MCF 10A (cell line): ENCODE data around the gene DENND4B. TPM values are rescaled to one million over a fixed set of nuclear protein-coding genes. Genes with fewer than 3 reads are reported as not detected.

ENCODE experiments used
- BruUV-seq: library from RNA; stranded (reverse); fragments of 400-500 nt; replicated peaks from 2 replicates; lab custom pipeline; 2021; lab: Mats Ljungman, UMichigan
- CTCF ChIA-PET: fragments of 300-600 bp; sonication (Branson Sonifier 250); formaldehyde crosslinking; extraction: SDS; loops from one replicate; lab custom pipeline; 2021; ENCODE audit warnings: antibody characterized with exemption, inconsistent platforms; lab: Yijun Ruan, JAX
- POLR2A ChIA-PET: fragments of 300-600, 350-650 bp; sonication (Branson Sonifier 250); formaldehyde crosslinking; extraction: SDS; loops from one replicate; lab custom pipeline; 2020; ENCODE audit warnings: antibody characterized with exemption, inconsistent platforms; lab: Yijun Ruan, JAX
- DNase-seq: peaks from one replicate; pipeline ENCODE4 v3.0.0-alpha.2; 2018; ENCODE audit not compliant: unreplicated experiment
- H3K27ac Mint-ChIP-seq: one replicate; pipeline ENCODE4 v1.8.0; 2022; ENCODE audit warnings: mild to moderate bottlenecking, low read depth, mixed read lengths; ENCODE audit not compliant: unreplicated experiment
- H3K27me3 Mint-ChIP-seq: one replicate; pipeline ENCODE4 v1.8.0; 2022; ENCODE audit warnings: mixed read lengths; ENCODE audit not compliant: insufficient read depth, unreplicated experiment
- H3K36me3 Mint-ChIP-seq: one replicate; pipeline ENCODE4 v1.8.0; 2022; ENCODE audit warnings: mild to moderate bottlenecking, moderate library complexity, mixed read lengths; ENCODE audit not compliant: insufficient read depth, unreplicated experiment
- H3K4me1 Mint-ChIP-seq: one replicate; pipeline ENCODE4 v1.8.0; 2022; ENCODE audit warnings: mixed read lengths; ENCODE audit not compliant: insufficient read depth, unreplicated experiment
- H3K4me3 Mint-ChIP-seq: one replicate; pipeline ENCODE4 v1.8.0; 2022; ENCODE audit warnings: mild to moderate bottlenecking, moderate library complexity, mixed read lengths; ENCODE audit not compliant: unreplicated experiment
- H3K9me3 Mint-ChIP-seq: one replicate; pipeline ENCODE4 v1.8.0; 2022; ENCODE audit warnings: mixed read lengths; ENCODE audit not compliant: unreplicated experiment
- CTCF ChIP-seq: fragments of 200-600 bp; IDR thresholded peaks from one replicate; pipeline ENCODE4 v1.8.0; 2022; ENCODE audit warnings: antibody characterized with exemption, mild to moderate bottlenecking; ENCODE audit not compliant: unreplicated experiment
- intact Hi-C: fragments of 100-400 bp; cut with micrococcal nuclease; formaldehyde crosslinking; loops from 2 replicates; pipeline ENCODE4 v1.14.1; 2022
- microRNA-seq: library from miRNA; unstranded; fragments of <30 nt; microRNA quantifications from one replicate; pipeline ENCODE4 v1.2.0, GENCODE V29; 2022
- total RNA-seq: library from RNA; stranded (reverse); gene quantifications from 2 replicates; pipeline ENCODE4 v1.2.3, GENCODE V29; 2022

The DENND4B gene
- total RNA-seq, 1 experiment from 2014 or later, result 59.6 TPM

GRCh38 chr1:153880962-153881361, 65.6 kb downstream of the DENND4B start:
- CTCF ChIA-PET, result interaction anchor here (1.3 to 1.9 kb wide), 2 partner anchors 65 to 84 kb away, joined by 4 to 7 read pairs; partner anchors contain the start of gene DENND4B
- H3K4me1 Mint-ChIP-seq, result peaks cover 3% of the 10 kb centered on the region
- peak; percentile 85 for DNase-seq
- TF ChIP-seq CTCF, result no peak
- no peaks in the 10 kb centered on the region for H3K9me3 Mint-ChIP-seq
- H3K27ac Mint-ChIP-seq, result no peak overlapping the region
- POLR2A ChIA-PET, result interaction anchor here (0.6 to 4.1 kb wide), 14 partner anchors 8 to 109 kb away, joined by 3 to 26 read pairs (median 3); partner anchors contain the start of genes CREB3L4, GATAD2B, JTB and RAB13
- intact Hi-C loops, result no loop called here
- no peak overlapping the region for H3K4me3 Mint-ChIP-seq
- no TSS peak for BruUV-seq
- H3K27me3 Mint-ChIP-seq, result no peaks in the 10 kb centered on the region
- peaks cover 19% of the 10 kb centered on the region for H3K36me3 Mint-ChIP-seq

- Mint-ChIP-seq H3K27ac (no peak overlapping the region), H3K27me3 (no peaks in the 10 kb centered on the region), H3K9me3 (no peaks in the 10 kb centered on the region), H3K4me1 (peaks cover 8% of the 10 kb centered on the region), H3K36me3 (peaks cover 17% of the 10 kb centered on the region), H3K4me3 (no peak overlapping the region)
- BruUV-seq, result no TSS peak
- no peak for DNase-seq
- ChIA-PET POLR2A (interaction anchor here (1.4 to 4.1 kb wide), 3 partner anchors 7 to 25 kb away, joined by 3 to 26 read pairs (median 5); no protein-coding TSS in a partner anchor), CTCF (no interaction called here)
- intact Hi-C loops, result no loop called here
- TF ChIP-seq CTCF, result no peak
Observed at GRCh38 chr1:153880024-153880423, 66.5 kb downstream of the DENND4B start.

Small RNA genes lying within 50 kb of the gene (microRNA-seq; reads per million reads assigned to microRNA genes)
- gene MIR6737, result 0.40 reads per million

Other genes with a start within 250 kb of the DENND4B start
- gene INTS3, start 218.7 kb downstream of the DENND4B start, total RNA-seq, result 68.7 and 88.3 TPM in 2 replicates
- 11.1 and 12.8 TPM in 2 replicates for gene SLC27A3, start 171.3 kb downstream of the DENND4B start, total RNA-seq
- gene GATAD2B, start 23.7 kb downstream of the DENND4B start, total RNA-seq, result 95.5 and 108 TPM in 2 replicates
- 47.0 and 55.1 TPM in 2 replicates for gene CRTC2, start 11.9 kb upstream of the DENND4B start, total RNA-seq
- 124 and 159 TPM in 2 replicates for gene SLC39A1, start 16.8 kb upstream of the DENND4B start, total RNA-seq
- 14.7 and 17.6 TPM in 2 replicates for gene CREB3L4, start 21.2 kb upstream of the DENND4B start, total RNA-seq
- gene JTB, start 31.0 kb upstream of the DENND4B start, total RNA-seq, result 194 and 224 TPM in 2 replicates
- gene RAB13, start 39.6 kb upstream of the DENND4B start, total RNA-seq, result 63.1 and 71.6 TPM in 2 replicates
- gene RPS27, start 44.0 kb upstream of the DENND4B start, total RNA-seq, result 3,026 and 3,064 TPM in 2 replicates
- 0.05 and 0.10 TPM in 2 replicates for gene NUP210L, start 208.4 kb upstream of the DENND4B start, total RNA-seq
- gene TPM3, start 245.4 kb upstream of the DENND4B start, total RNA-seq, result 625 and 698 TPM in 2 replicates